22Rv1 (cell line): ENCODE results near the gene UQCC5.

ENCODE experiments used
- H3K27ac ChIP-seq: fragments of 450-650 bp; 2 replicates; pipeline ENCODE4 v1.5.1; 2017
- CTCF ChIP-seq: fragments of 450-650 bp; IDR thresholded peaks from 2 replicates; pipeline ENCODE4 v1.5.1; 2017; ENCODE audit warnings: mild to moderate bottlenecking
- ZFX ChIP-seq: fragments of 450-650 bp; IDR thresholded peaks from 2 replicates; pipeline ENCODE4 v1.6.1; 2017; ENCODE audit warnings: antibody characterized with exemption, borderline replicate concordance

UQCC5 gene

GRCh38 chr3:52490939-52491526 lies 45.4 kb upstream of the UQCC5 start:
- no peak overlapping the region for H3K27ac ChIP-seq
- TF ChIP-seq ZFX (no peak), CTCF (no peak)

- H3K27ac ChIP-seq, result no peak overlapping the region
These were observed 44.3 kb upstream of the UQCC5 start for GRCh38 chr3:52492059-52492458.

GRCh38 chr3:52493232-52494017 lies 43.0 kb upstream of the UQCC5 start:
- no peak for TF ChIP-seq CTCF
- no peak for TF ChIP-seq ZFX
- H3K27ac ChIP-seq, result no peak overlapping the region

More at GRCh38 chr3:52492059-52492458, 44.3 kb upstream of the UQCC5 start:
- TF ChIP-seq CTCF, result no peak
- TF ChIP-seq ZFX, result no peak

- no peak overlapping the region for H3K27ac ChIP-seq
- TF ChIP-seq ZFX (no peak), CTCF (no peak)
These were observed 42.0 kb upstream of the UQCC5 start for GRCh38 chr3:52494445-52494844.

GRCh38 chr3:52494886-52495495 lies 41.4 kb upstream of the UQCC5 start, which contains the start of gene STAB1:
TSS of gene STAB1 (plus strand) at chr3:52495338. CDS start at chr3:52495414, 76 bp downstream.
- TF ChIP-seq CTCF (no peak), ZFX (no peak)
- no peak within 1 kb of the TSS for H3K27ac ChIP-seq

- TF ChIP-seq ZFX (no peak), CTCF (no peak)
- H3K27ac ChIP-seq, result no peak overlapping the region
These were observed 40.4 kb upstream of the UQCC5 start for GRCh38 chr3:52495777-52496602.
